ENCODE measurements around the gene GRID1.

The GRID1 gene

DNA sequence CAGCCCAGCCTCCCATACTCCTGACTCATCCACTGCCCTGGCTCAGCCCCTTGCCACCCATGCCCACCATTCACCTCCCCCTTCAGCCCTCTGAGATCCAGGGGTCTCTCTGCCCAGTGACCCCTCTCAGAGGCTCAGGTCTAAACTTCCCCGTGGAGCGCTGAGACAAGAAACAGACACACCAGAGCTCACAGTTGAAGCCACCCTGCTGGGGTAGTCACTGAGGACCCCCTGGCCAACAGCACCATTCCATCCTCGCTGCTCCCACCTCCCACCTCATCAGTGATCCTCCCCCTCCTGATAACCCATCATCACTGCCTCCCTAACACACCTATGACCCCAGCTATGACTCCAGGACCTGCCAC is 100.7 kb downstream of the GRID1 start:
- no peaks in the 10 kb centered on the region for H3K36me3 ChIP-seq
- intact Hi-C loops (cut with DNase I; ENCODE audit: low total_unique reads), result no loop called here
- no peak overlapping the region for H3K27ac ChIP-seq

DNA sequence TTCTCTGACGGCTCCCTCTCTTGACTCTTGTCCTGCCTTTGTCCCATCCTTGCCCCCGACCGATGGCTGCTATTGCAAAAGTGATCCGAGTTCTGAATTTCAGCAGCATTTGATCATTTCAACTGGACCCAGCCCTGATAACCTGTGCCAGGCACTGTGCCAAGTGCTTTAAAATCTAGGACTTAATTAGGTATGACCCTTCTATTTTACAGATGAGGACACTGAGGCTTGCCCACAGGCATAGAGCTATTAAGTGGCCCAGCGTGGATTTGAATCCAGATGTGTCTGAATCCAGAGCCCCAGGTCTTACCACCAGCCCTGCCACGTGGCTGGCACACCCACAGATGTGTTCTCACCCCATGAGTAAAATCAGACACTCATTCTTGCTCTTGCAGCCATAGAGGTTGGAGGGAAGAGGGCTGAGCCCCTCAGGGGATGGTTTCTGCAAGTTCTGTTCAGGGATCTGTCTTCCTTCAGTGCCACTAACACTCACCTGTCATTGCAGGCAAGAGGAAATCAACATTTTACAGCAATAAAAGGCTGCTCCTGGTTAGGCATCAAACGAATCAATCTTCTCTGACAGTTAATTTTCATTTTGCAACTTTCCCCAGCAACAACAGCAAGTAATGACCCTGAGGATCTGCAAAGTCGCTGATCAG is 101.2 kb downstream of the GRID1 start:
- peak; percentile 16 to 24 for DNase-seq
- Histone ChIP-seq H3K27me3 (peaks cover 0 to 9% of the 10 kb centered on the region in 2 donors), H3K4me3 (no peak overlapping the region), H3K27ac (no peak overlapping the region), H3K36me3 (no peaks in the 10 kb centered on the region), H3K9me3 (no peaks in the 10 kb centered on the region), H3K4me1 (peaks cover 0 to 7% (median 6%) of the 10 kb centered on the region in 4 donors)
- TF ChIP-seq, protein P1, sequence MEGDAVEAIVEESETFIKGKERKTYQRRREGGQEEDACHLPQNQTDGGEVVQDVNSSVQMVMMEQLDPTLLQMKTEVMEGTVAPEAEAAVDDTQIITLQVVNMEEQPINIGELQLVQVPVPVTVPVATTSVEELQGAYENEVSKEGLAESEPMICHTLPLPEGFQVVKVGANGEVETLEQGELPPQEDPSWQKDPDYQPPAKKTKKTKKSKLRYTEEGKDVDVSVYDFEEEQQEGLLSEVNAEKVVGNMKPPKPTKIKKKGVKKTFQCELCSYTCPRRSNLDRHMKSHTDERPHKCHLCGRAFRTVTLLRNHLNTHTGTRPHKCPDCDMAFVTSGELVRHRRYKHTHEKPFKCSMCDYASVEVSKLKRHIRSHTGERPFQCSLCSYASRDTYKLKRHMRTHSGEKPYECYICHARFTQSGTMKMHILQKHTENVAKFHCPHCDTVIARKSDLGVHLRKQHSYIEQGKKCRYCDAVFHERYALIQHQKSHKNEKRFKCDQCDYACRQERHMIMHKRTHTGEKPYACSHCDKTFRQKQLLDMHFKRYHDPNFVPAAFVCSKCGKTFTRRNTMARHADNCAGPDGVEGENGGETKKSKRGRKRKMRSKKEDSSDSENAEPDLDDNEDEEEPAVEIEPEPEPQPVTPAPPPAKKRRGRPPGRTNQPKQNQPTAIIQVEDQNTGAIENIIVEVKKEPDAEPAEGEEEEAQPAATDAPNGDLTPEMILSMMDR (IDR thresholded peaks at IDR 0.05), result no peak
- intact Hi-C loops (cut with DNase I; ENCODE audit: low total_unique reads), result no loop called here

More for the DNA sequence above, 100.7 kb downstream of the GRID1 start:
- peak; percentile 5 to 39 for DNase-seq
- H3K27me3 ChIP-seq, result peaks cover 0 to 9% of the 10 kb centered on the region in 2 donors
- peaks cover 0 to 7% (median 6%) of the 10 kb centered on the region in 4 donors for H3K4me1 ChIP-seq
- H3K9me3 ChIP-seq, result no peaks in the 10 kb centered on the region
- TF ChIP-seq, protein P1 (IDR thresholded peaks at IDR 0.05), result no peak
- H3K4me3 ChIP-seq, result no peak overlapping the region

DNA sequence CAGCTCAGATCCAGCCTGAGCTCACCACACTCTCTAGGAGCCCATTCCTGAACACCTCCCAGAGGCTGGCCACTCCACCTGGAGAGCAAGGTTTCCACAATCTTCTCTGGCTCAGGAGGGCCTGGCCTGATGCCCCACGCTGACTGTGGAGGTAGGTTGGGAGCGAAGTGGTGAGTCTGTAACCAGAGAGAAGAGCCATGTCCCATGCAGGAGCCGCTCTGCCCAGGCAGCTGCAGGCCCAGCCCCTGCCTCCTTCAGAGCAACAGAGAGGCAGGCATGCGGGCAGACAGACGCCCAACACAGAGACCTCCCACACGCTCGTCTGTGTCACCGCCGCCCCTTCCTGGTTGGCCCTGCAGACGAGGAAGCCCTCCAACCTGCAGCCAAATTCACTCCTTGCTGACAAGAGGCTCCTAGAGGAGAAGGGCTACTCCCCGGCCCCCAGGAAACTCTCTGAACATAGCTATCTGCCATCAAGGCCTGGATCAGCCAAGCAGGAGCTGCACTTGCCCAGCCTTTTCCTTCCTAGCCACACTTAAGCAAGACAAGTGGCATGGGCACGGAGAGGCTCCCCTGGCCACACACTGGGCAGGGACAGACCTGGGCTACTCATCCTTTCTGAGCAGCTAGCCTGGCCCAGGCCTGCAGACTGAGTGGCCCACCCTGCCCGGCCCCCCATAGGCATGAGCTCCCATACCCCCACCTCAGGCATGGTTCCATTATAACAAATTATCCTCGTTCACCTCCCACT is 101.9 kb downstream of the GRID1 start:
- DNase-seq, result peak; percentile 11 to 49
- Histone ChIP-seq H3K4me3 (no peak overlapping the region), H3K9me3 (no peaks in the 10 kb centered on the region), H3K4me1 (peaks cover 0 to 7% (median 6%) of the 10 kb centered on the region in 4 donors), H3K27me3 (peaks cover 0 to 9% of the 10 kb centered on the region in 2 donors), H3K27ac (no peak overlapping the region), H3K36me3 (no peaks in the 10 kb centered on the region)
- TF ChIP-seq, protein P1 (IDR thresholded peaks at IDR 0.05), result no peak
- intact Hi-C loops (cut with DNase I; ENCODE audit: low total_unique reads), result no loop called here

DNA sequence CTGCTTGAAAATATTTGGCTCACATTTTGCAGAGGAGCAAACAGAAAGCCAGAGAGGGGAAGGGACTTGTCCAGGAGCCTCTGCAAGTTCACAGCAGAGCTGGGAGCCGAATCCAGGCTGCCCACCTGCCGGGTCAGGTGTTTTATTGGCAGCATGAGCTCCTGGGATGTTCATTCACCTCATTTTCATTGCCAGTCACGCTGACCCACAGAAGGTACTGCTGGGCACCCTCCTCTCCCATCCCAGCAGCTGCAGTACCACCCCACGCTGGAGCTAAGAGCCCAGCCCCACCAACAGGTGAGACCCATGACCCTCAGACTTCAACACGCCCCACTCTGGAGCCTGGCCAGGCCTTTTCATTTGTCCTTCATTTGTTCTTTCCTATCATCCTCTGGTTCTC is 102.7 kb downstream of the GRID1 start:
- intact Hi-C loops (cut with DNase I; ENCODE audit: low total_unique reads), result no loop called here
- TF ChIP-seq, protein P1 (IDR thresholded peaks at IDR 0.05), result no peak
- Histone ChIP-seq H3K36me3 (no peaks in the 10 kb centered on the region), H3K9me3 (no peaks in the 10 kb centered on the region), H3K27me3 (peaks cover 0 to 9% of the 10 kb centered on the region in 2 donors), H3K4me1 (peaks cover 0 to 7% (median 6%) of the 10 kb centered on the region in 4 donors), H3K27ac (no peak overlapping the region), H3K4me3 (no peak overlapping the region)
- peak; percentile 11 to 47 for DNase-seq

DNA sequence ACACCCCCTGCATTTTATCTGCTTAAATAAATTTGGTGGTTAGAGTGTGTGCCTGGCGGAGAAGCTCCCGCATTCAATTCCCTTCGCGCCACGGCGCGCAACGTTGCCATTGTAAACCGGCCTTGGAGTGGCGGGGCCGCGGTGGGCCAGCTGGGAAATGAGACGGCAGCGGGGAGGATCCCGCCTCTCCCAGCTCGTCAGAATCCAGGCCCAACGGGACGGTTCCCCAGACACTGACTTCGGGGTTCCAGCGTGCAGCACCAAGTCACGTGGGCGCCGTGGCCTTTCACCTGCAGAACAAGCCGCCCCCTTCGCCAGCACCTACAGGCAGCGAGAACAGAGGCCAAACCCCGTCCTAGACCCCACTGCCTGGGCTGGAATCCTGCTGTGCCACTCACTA is 103.4 kb downstream of the GRID1 start:
- Histone ChIP-seq H3K27ac (no peak overlapping the region), H3K4me3 (peak overlapping the region in 1 of 2 donors; percentile 18), H3K4me1 (peaks cover 0 to 7% (median 6%) of the 10 kb centered on the region in 4 donors), H3K36me3 (no peaks in the 10 kb centered on the region), H3K9me3 (no peaks in the 10 kb centered on the region), H3K27me3 (peaks cover 0 to 9% of the 10 kb centered on the region in 2 donors)
- TF ChIP-seq, protein P1 (IDR thresholded peaks at IDR 0.05), result no peak
- intact Hi-C loops (cut with DNase I; ENCODE audit: low total_unique reads), result no loop called here
- DNase-seq, result peak; percentile 16 to 46
